BJ (cell line): ENCODE results near the gene ATP2C2. TPM values are rescaled to one million over a fixed set of nuclear protein-coding genes. Genes with fewer than 3 reads are reported as not detected.

Experiments
- CTCF ChIA-PET: fragments of 350-600 bp; formaldehyde crosslinking; extraction: SDS; loops from one replicate; lab custom pipeline; 2021; ENCODE audit warnings: antibody characterized with exemption, inconsistent platforms; lab: Yijun Ruan, JAX
- POLR2A ChIA-PET: fragments of 300-600 bp; sonication (Branson Sonifier 250); formaldehyde crosslinking; extraction: SDS; loops from one replicate; lab custom pipeline; 2021; ENCODE audit warnings: antibody characterized with exemption; lab: Charles Lee
- DNase-seq: peaks from one replicate; pipeline ENCODE4 v3.0.0-alpha.2; 2011; ENCODE audit warnings: low read depth
- H3K27me3 ChIP-seq: 2 replicates; pipeline ENCODE4 v1.6.0; 2011; ENCODE audit warnings: low read length; ENCODE audit not compliant: control insufficient read depth, insufficient read depth
- H3K36me3 ChIP-seq: 2 replicates; pipeline ENCODE4 v1.5.1; 2011; ENCODE audit warnings: low read length; ENCODE audit not compliant: control insufficient read depth, insufficient read depth
- H3K4me3 ChIP-seq: 2 replicates; pipeline ENCODE4 v1.5.1; 2011; ENCODE audit warnings: low read depth, mild to moderate bottlenecking, control low read depth, low read length
- CTCF ChIP-seq: IDR thresholded peaks from 2 replicates; pipeline ENCODE4 v1.5.1; 2011; ENCODE audit warnings: low read depth, mild to moderate bottlenecking, control low read depth, inconsistent platforms, low read length, moderate library complexity; ENCODE audit not compliant: insufficient read depth
- polyA plus RNA-seq: library from polyadenylated mRNA; depleted of rRNA; stranded (reverse); fragments of >200 nt; gene quantifications from 2 replicates; pipeline ENCODE4 v1.2.3, GENCODE V29; 2011; rRNA removed

Gene ATP2C2
- polyA plus RNA-seq, 1 experiment, result not detected

- peak; percentile 89 for TF ChIP-seq CTCF
- Histone ChIP-seq H3K36me3 (no peaks in the 10 kb centered on the region), H3K27me3 (no peaks in the 10 kb centered on the region), H3K4me3 (no peak overlapping the region)
- ChIA-PET CTCF (interaction anchor here (0.7 to 13.2 kb wide), 25 partner anchors 8 to 243 kb away, joined by 3 to 169 read pairs (median 5); partner anchors contain the start of genes COTL1 and KLHL36), POLR2A (no interaction called here)
- peak; percentile 46 for DNase-seq
Measured at GRCh38 chr16:84511180-84511800, 143.0 kb downstream of the ATP2C2 start.

- Histone ChIP-seq H3K4me3 (no peak overlapping the region), H3K27me3 (no peaks in the 10 kb centered on the region), H3K36me3 (no peaks in the 10 kb centered on the region)
- POLR2A ChIA-PET, result no interaction called here
- TF ChIP-seq CTCF, result no peak
- DNase-seq, result no peak
- CTCF ChIA-PET, result interaction anchor here (1.1 to 13.2 kb wide), 12 partner anchors 9 to 243 kb away, joined by 3 to 169 read pairs (median 5); partner anchors contain the start of gene COTL1
Measured at GRCh38 chr16:84511831-84512230, 143.5 kb downstream of the ATP2C2 start.

- ChIA-PET CTCF (interaction anchor here (1.2 to 13.2 kb wide), 4 partner anchors 19 to 213 kb away, joined by 4 to 169 read pairs (median 6); partner anchors contain the start of gene COTL1), POLR2A (interaction anchor here (0.6 to 0.7 kb wide), 2 partner anchors 87 to 135 kb away, joined by 3 to 6 read pairs; partner anchors contain the start of gene KLHL36)
- DNase-seq, result no peak
- Histone ChIP-seq H3K4me3 (no peak overlapping the region), H3K36me3 (no peaks in the 10 kb centered on the region), H3K27me3 (no peaks in the 10 kb centered on the region)
- TF ChIP-seq CTCF, result no peak
Measured at GRCh38 chr16:84513123-84513522, 144.8 kb downstream of the ATP2C2 start.

- Histone ChIP-seq H3K4me3 (no peak overlapping the region), H3K27me3 (no peaks in the 10 kb centered on the region), H3K36me3 (no peaks in the 10 kb centered on the region)
- no peak for TF ChIP-seq CTCF
- DNase-seq, result no peak
- CTCF ChIA-PET, result interaction anchor here (1.1 to 13.2 kb wide), 3 partner anchors 84 to 213 kb away, joined by 3 to 169 read pairs (median 8); partner anchors contain the start of gene COTL1
- POLR2A ChIA-PET, result interaction anchor here (0.6 to 0.7 kb wide), 2 partner anchors 86 to 135 kb away, joined by 3 to 6 read pairs; partner anchors contain the start of gene KLHL36
Measured at GRCh38 chr16:84513666-84514065, 145.3 kb downstream of the ATP2C2 start.

Other genes with a start within 250 kb of the ATP2C2 start
- gene HSDL1, start 223.4 kb upstream of the ATP2C2 start, polyA plus RNA-seq, result 12.1 and 15.5 TPM in 2 replicates
- gene DNAAF1, start 223.2 kb upstream of the ATP2C2 start, polyA plus RNA-seq, result not detected in 2 replicates
- gene TAF1C, start 181.5 kb upstream of the ATP2C2 start, polyA plus RNA-seq, result 12.8 and 23.4 TPM in 2 replicates
- gene ADAD2, start 177.4 kb upstream of the ATP2C2 start, polyA plus RNA-seq, result not detected in 2 replicates
- gene KCNG4, start 128.5 kb upstream of the ATP2C2 start, polyA plus RNA-seq, result not detected in 2 replicates
- gene WFDC1, start 73.7 kb upstream of the ATP2C2 start, polyA plus RNA-seq, result 62.1 and 85.8 TPM in 2 replicates
- 29.1 and 41.2 TPM in 2 replicates for gene MEAK7, start 136.1 kb downstream of the ATP2C2 start, polyA plus RNA-seq
- gene COTL1, start 249.5 kb downstream of the ATP2C2 start, polyA plus RNA-seq, result 161 and 166 TPM in 2 replicates